Parietal lobe (tissue), 2 donors: ENCODE measurements around the gene KCNK6. TPM values are rescaled to one million over a fixed set of nuclear protein-coding genes. Genes with fewer than 3 reads are reported as not detected.

Experiments
- small RNA-seq: library from RNA; depleted of rRNA; stranded (forward); fragments of <200 nt; gene quantifications from one replicate; pipeline ENCODE3, GENCODE V24; 2014; ENCODE audit warnings: low replicate concordance
- total RNA-seq: library from RNA; depleted of rRNA; stranded (reverse); fragments of >200 nt; gene quantifications from one replicate; pipeline ENCODE4 v1.2.3, GENCODE V29; 2014

The KCNK6 gene
- 0.31 TPM for total RNA-seq

DNA sequence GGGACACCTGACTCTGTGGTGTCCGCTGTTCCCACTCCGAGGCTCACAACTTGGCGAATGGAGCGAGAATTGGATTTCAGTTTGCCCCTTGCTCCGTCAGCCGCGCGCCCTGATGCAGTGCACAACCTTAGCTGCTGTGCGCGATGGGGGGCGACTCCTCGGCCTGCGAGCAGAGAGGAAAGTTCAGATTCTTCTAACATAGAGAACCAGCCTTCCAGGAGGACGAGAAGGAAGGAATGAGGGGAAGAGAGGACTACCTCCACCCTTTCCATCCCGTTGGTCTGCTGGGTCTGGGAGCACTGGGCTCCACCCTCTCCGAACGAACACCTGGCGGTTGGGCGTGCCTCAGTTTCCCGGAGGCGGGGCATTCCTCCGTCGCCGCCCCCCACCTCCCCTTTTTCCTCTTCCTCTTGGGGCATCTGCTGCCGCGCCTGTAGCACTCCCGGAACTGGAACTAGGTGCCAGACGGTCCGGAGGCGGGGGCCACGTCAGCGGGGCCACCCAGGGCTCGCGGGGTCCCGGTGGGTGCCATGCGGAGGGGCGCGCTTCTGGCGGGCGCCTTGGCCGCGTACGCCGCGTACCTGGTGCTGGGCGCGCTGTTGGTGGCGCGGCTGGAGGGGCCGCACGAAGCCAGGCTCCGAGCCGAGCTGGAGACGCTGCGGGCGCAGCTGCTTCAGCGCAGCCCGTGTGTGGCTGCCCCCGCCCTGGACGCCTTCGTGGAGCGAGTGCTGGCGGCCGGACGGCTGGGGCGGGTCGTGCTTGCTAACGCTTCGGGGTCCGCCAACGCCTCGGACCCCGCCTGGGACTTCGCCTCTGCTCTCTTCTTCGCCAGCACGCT lies at the start of gene KCNK6:
KCNK6 (plus strand) TSS at position 425 of the 838 bp plus-strand sequence; CDS start at position 531, 106 bp downstream.

DNA sequence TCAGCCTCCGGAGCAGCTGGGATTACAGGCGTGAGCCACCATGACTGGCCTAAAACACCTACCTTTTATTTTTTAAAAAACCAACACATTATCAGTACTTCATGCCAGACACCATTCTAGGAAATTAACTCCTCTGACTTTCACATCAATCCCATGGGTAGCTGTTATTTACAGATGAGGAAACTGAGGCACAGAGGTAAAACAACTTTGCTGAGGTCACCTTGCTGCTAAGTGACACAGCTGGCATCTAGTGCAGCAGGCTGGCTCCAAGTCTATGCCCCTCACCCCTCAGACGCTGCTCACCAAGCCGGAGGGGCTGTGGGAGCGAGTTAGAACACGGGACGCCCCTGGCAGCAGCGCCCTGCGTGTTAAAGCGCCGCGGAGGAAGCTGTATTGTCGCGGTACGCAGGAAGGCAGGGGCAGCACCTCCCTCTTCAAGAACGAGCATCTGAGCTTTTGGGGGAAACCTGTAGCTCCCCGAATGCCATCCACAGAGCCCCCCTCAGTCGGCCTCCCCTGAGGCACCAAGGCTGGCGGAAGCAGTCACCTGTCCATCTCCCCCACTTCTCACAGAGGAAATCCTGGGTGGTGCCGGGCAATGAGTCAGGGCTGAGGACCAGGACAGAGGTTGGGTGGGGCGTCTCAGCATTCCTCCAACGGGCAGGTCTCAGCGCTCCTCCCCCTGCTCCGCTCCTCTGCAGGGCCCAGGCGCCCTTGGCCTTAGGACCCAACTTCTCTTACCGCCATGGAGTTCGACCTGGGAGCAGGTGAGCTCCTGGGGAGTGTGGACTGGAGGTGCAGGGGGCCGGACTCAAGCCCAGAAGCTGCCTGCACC lies 15.9 kb upstream of the KCNK6 start, which contains the start of gene C19orf33:
C19orf33 (plus strand) TSS at position 735 of the 835 bp plus-strand sequence; CDS start at position 746, 11 bp downstream.

DNA sequence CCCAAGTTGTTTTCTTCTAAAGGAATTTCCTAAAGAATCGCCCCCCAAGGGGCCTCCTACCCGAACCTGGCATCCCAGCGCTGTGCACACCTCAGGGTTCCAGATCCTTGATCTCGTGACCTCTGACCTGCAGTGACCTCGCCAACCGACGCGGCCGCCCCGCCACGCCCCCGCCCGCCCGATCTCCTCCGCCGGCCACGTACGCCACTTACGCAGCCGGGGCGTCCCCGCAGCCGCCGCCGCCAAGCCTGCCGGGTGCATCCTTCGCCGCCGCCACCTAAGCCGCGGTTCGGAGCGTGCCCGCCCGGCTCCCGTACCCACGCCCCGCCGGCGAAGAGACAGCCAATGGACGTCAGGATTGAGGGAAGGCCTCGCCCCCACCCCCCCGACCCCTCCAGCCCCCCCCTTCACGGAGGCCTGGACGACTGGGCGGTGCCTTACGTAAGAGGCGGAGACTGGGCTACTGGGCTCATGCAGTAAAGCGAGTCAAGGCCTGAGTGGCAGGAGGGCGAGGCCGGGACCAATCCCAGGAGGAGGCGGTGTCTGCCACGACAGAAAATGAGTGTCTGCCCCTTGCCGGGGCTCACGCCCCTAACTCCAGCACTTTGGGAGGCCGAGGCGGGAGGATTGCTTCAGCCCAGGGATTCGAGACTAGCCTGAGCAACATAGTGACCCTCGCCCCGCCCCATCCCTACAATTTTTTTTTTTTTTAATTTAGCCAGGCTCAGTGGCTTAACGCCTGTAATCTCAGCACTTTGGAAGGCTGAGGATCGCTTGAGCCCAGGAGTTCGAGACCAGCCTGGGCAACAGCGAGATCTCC lies 3.8 kb upstream of the KCNK6 start, which contains the start of gene YIF1B:
YIF1B (minus strand) TSS at position 291 of the 820 bp plus-strand sequence; CDS start at position 261, 30 bp downstream.

DNA sequence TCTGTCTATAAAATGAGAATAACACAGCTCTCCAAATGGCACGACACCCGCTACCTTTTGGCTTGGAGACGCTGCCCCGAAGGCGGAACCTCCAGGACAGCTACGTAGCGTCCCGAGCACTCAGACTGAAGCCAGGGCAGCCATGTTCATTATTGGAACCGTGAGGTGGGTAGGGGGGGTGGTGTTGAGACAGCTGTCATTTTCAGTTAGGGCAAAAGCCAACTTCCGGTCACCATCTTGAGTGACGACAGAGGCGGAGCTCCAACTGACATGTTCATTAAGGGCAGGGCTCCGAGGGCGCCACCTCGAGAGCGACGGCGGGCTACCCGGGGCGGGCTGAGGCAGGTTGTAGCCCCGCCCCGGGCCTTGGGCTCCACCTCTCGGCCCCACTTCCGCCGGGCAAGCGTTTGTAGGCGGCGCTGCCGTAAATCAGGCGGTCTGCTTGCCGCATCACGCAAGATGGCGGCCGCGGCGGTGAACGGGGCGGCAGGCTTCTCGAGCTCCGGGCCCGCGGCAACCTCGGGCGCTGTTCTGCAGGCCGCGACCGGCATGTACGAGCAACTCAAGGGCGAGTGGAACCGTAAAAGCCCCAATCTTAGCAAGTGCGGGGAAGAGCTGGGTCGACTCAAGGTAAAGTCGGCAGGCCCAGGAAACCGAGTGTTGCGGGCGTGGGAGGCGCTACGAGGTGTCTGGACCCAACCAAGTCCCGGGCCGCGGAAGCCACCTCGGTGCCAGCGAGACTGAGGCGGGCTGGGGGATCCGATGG lies 54.9 kb downstream of the KCNK6 start, which contains the start of gene PSMD8:
PSMD8 (plus strand) TSS at position 240 of the 766 bp plus-strand sequence; CDS start at position 271, 31 bp downstream.

Small RNA genes within 50 kb of the gene (small RNA-seq; reads per million reads assigned to genes)
- not detected for gene RF00019

Other genes starting within 250 kb of the KCNK6 start
- 47.0 TPM for gene DPF1, start 95.6 kb upstream of the KCNK6 start, total RNA-seq
- gene PPP1R14A, start 63.5 kb upstream of the KCNK6 start, total RNA-seq: not detected
- 89.2 TPM for gene SPINT2, start 55.3 kb upstream of the KCNK6 start, total RNA-seq
- not detected for gene C19orf33, start 15.6 kb upstream of the KCNK6 start, total RNA-seq
- 24.7 TPM for gene YIF1B, start 3.9 kb upstream of the KCNK6 start, total RNA-seq
- gene CATSPERG, start 16.0 kb downstream of the KCNK6 start, total RNA-seq: 30.0 TPM
- 116 TPM for gene PSMD8, start 54.7 kb downstream of the KCNK6 start, total RNA-seq
- gene GGN, start 68.2 kb downstream of the KCNK6 start, total RNA-seq: 0.94 TPM
- gene SPRED3, start 68.9 kb downstream of the KCNK6 start, total RNA-seq: 2.5 TPM
- gene FAM98C, start 83.2 kb downstream of the KCNK6 start, total RNA-seq: 16.3 TPM
- gene RASGRP4, start 106.4 kb downstream of the KCNK6 start, total RNA-seq: not detected
- gene RYR1, start 113.8 kb downstream of the KCNK6 start, total RNA-seq: 9.1 TPM